Small intestine (tissue), 7 donors: ENCODE measurements around the gene PFKP. TPM values are rescaled to one million over a fixed set of nuclear protein-coding genes. Genes with fewer than 3 reads are reported as not detected.
"Not testable (repeated sequence)": the region's sequence is repeated elsewhere in the genome, so short reads cannot be mapped to it uniquely, and the experiment has no call there.

Experiments used
- DNase-seq, 2 donors: peaks; one replicate each; pipeline versions ENCODE4 v3.0.0 to v3.0.0-alpha.2; 2013
- FAIRE-seq: peaks from 2 replicates; lab custom pipeline; 2012; peaks lifted over from hg19 to GRCh38; lab: Jason Lieb, UNC
- H3K27ac ChIP-seq, 3 donors: one replicate each; pipeline ENCODE4 v1.5.1; 2013; ENCODE audit warnings: low read length in 2 of 3, mild to moderate bottlenecking in 2 of 3, control low read depth in 1 of 3, inconsistent platforms in 1 of 3, low read depth in 1 of 3, moderate library complexity in 1 of 3
- H3K27me3 ChIP-seq, 3 donors: one replicate each; pipeline ENCODE4 v1.6.1; 2013; ENCODE audit warnings: low read length in 3 of 3, inconsistent platforms in 1 of 3; ENCODE audit not compliant: control insufficient read depth in 3 of 3, insufficient read depth in 3 of 3
- H3K36me3 ChIP-seq, 3 donors: one replicate each; pipeline ENCODE4 v1.6.1; 2013; ENCODE audit warnings: low read length in 3 of 3, inconsistent platforms in 1 of 3, low read depth in 1 of 3, mild to moderate bottlenecking in 1 of 3, moderate library complexity in 1 of 3; ENCODE audit not compliant: control insufficient read depth in 3 of 3, insufficient read depth in 2 of 3
- H3K4me1 ChIP-seq, 3 donors: one replicate each; pipeline ENCODE4 v1.6.1; 2013; ENCODE audit warnings: low read length in 2 of 3, inconsistent platforms in 1 of 3, low read depth in 1 of 3, mild to moderate bottlenecking in 1 of 3, moderate library complexity in 1 of 3; ENCODE audit not compliant: control insufficient read depth in 3 of 3, insufficient read depth in 2 of 3
- H3K4me3 ChIP-seq, 3 donors: one replicate each; pipeline ENCODE4 v1.5.1; 2013; ENCODE audit warnings: low read length in 3 of 3, control low read depth in 1 of 3, inconsistent platforms in 1 of 3, low read depth in 1 of 3, mild to moderate bottlenecking in 1 of 3, moderate library complexity in 1 of 3
- H3K9me3 ChIP-seq, 2 donors: one replicate each; pipeline ENCODE4 v1.6.1; 2013; ENCODE audit warnings: low read depth in 1 of 2, low read length in 1 of 2; ENCODE audit not compliant: control insufficient read depth in 2 of 2, insufficient read depth in 1 of 2
- WGBS, 3 donors: extraction: QIAGEN DNeasy Blood & Tissue Kit; methylation state at CpG; one replicate each; pipeline ENCODE4 v1.1.7; 2013; 5-methylcytosine and 5-hydroxymethylcytosine counted together
- polyA plus RNA-seq, 4 donors: library from polyadenylated mRNA; stranded (reverse) in 3 of 4; unstranded in 1 of 4; fragments of 200-250 nt in 3 of 4; fragments of 120-200 nt in 1 of 4; gene quantifications; one replicate each; pipeline versions ENCODE4 v1.2.1 to v1.2.3, GENCODE V29; 2013
- donor health status: healthy with polysubstance abuse.
- donor health status: control.
- donor health status: control.
- donor health status: Bipolar disorder and iron deficiency.
- donor health status: healthy.

Gene PFKP
- polyA plus RNA-seq, 4 donors, result 10.7 to 154 (median 73.9) TPM

DNA sequence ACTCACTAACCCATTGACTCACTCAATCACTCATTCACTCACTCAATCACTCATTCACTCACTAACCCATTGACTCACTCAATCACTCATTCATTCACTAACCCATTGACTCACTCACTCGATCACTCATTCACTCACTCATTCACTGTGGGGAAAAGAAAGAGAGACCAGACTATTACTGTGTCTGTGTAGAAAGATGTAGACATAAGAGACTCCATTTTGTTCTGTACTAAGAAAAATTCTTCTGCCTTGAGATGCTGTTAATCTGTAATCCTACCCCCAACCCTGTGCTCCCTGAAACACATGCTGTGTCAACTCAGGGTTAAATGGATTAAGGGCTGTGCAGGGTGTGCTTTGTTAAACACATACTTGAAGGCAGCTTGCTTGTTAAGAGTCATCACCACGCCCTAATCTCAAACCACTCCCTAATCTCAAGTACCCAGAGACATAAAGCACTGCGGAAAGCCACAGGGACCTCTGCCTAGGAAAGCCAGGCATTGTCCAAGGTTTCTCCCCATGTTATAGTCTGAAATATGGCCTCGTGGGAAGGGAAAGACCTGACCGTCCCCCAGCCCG lies 5.9 kb upstream of the PFKP start:
- not testable (repeated sequence) for H3K4me3 ChIP-seq, H3K27ac ChIP-seq, H3K36me3 ChIP-seq, H3K4me1 ChIP-seq, FAIRE-seq, H3K9me3 ChIP-seq
- peaks cover 0 to 23% (median 0%) of the 10 kb centered on the region in 3 donors for H3K27me3 ChIP-seq
- WGBS, 3 donors, result 29 to 55% (median 49%) methylated on average over 6 of the region's 6 CpGs
- peak in 1 of 2 donors; percentile 64 for DNase-seq

DNA sequence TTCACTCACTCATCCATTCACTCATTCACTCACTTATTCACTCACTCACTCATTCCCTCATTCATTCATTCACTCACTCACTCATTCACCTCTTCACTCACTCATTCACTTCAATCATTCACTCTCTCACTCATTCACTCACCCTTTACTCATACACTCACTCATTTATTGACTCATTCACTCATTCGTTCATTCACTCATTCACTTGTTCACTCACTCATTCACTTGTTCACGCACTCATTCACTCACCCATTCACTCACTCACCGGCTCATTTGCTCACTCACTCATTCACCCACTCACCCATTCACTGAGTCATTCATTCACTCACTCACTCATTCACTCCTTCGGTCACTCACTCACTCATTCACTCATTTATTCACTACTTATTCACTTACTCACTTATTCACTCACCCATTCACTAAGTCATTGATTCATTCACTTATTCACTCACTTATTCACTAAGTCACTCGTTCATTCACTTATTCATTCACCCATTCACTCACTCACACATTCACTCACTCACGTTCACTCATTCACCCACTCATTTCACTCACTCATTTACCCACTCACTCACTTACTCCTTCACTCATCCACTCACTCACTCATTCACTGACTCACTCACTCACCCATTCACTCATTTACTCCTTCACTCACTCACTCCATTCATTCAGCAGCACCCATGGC lies 4.7 kb upstream of the PFKP start:
- peaks cover 0 to 30% (median 0%) of the 10 kb centered on the region in 3 donors for H3K27me3 ChIP-seq
- H3K4me3 ChIP-seq, result no peak overlapping the region
- FAIRE-seq (no peak), DNase-seq (no peak)
- H3K36me3 ChIP-seq, result no peaks in the 10 kb centered on the region
- H3K4me1 ChIP-seq, result peaks cover 0 to 2% (median 0%) of the 10 kb centered on the region in 3 donors
- H3K9me3 ChIP-seq, result no peaks in the 10 kb centered on the region
- H3K27ac ChIP-seq, result no peak overlapping the region
- 56 to 78% (median 58%) methylated on average over 5 of the region's 6 CpGs for WGBS, 3 donors

DNA sequence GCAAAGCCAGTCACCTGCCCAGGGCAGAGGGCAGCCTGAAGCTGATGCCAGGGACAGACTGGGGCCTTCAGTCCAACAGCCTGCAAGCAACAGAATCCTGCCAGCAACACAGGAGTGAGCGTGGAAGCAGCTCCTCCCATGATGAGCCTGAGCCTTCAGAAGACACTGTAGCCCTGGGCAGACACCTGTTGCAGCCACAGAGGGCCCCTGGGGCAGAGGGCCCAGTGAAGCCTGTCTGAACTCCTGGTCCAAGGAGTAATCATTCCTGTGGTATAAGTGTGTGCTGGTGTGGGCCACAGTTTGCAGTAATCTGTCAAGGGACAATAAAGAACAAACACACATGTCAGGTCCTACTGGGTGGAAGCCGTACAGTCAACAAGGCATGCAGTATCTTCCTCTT lies 2.9 kb upstream of the PFKP start:
- peaks cover 0 to 33% (median 0%) of the 10 kb centered on the region in 3 donors for H3K27me3 ChIP-seq
- no peaks in the 10 kb centered on the region for H3K36me3 ChIP-seq
- no peak overlapping the region for H3K4me3 ChIP-seq
- no peaks in the 10 kb centered on the region for H3K9me3 ChIP-seq
- no peak overlapping the region for H3K27ac ChIP-seq
- no peak for FAIRE-seq
- DNase-seq, result no peak
- H3K4me1 ChIP-seq, result peaks cover 0 to 5% (median 2%) of the 10 kb centered on the region in 3 donors
- WGBS, 3 donors, result 63 to 88% (median 83%) methylated on average over 2 of the region's 2 CpGs

DNA sequence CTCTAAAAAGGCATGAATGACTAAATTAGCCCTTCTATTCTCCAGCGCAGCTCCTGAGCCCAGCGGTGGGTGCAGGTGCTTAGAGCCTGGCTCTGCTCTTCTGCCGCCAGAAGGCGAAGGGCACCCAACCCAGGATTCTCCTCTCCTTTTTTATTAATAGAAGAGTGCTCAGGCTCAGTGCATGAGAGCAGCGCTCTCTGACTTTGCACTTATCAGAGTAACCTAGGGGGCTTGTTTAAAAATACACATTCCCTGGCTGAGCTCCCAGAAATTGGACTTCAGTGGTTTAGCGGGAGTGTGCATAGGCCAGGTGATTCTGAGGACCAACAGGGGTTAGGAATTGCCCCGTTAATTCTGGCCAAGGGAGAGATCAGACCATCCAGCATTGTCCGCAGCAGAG lies 1.7 kb upstream of the PFKP start:
- 68 to 75% (median 74%) methylated on average over 8 of the region's 8 CpGs for WGBS, 3 donors
- Histone ChIP-seq H3K4me3 (no peak overlapping the region), H3K27ac (no peak overlapping the region), H3K27me3 (peaks cover 0 to 34% (median 0%) of the 10 kb centered on the region in 3 donors), H3K36me3 (no peaks in the 10 kb centered on the region), H3K4me1 (peaks cover 0 to 12% (median 2%) of the 10 kb centered on the region in 3 donors), H3K9me3 (no peaks in the 10 kb centered on the region)
- DNase-seq, result no peak
- FAIRE-seq, result no peak

DNA sequence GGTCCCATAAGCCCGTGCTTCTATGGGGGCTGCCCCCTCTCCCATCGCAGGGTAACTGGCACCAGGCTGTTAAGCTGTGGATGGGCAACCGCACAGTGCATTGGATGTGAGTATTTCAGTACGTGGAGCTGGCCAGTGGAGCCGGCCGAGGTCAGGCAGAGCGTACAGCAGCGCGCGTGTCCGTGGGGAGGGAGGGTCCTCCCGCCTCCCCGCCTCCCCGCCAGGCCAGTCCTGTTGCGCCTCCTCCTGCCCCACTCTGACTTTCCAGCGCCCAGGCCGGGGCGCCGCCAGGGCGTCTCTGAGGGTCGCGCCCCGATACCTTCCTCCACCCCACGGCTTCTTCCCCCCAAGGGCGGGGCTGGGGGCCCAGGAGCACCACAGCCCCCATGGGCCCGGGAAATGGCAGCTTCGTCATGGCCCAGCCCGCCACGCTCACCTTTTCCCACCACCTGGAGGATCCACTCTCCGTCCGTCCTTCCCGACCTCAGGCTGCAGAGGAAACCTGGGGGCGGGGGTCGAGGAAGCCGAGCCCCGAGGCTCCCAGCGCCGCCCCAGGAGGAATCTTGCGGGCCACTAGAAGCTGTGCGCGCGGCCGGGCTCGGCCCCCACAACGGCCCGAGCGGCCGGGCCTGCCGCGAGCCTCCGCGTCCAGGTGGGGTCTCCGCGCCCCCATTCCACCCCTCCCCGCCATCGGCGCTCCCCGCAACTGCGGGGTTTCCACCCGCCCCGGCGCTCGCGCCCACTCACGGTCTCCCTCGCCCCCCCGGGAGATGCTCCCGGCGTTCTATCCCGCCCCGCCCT lies 831 bp upstream of the PFKP start:
- DNase-seq, result peak in 1 of 2 donors; percentile 28
- H3K4me1 ChIP-seq, result peaks cover 0 to 12% (median 2%) of the 10 kb centered on the region in 3 donors
- 3 to 13% (median 9%) methylated on average over 45 to 71 of the region's 71 CpGs for WGBS, 3 donors
- H3K27ac ChIP-seq, result no peak overlapping the region
- no peak for FAIRE-seq
- peaks cover 0 to 3% (median 0%) of the 10 kb centered on the region in 3 donors for H3K36me3 ChIP-seq
- peak overlapping the region; percentile 32 to 96 (median 71) for H3K4me3 ChIP-seq
- H3K9me3 ChIP-seq, result no peaks in the 10 kb centered on the region
- H3K27me3 ChIP-seq, result peaks cover 0 to 34% (median 0%) of the 10 kb centered on the region in 3 donors

DNA sequence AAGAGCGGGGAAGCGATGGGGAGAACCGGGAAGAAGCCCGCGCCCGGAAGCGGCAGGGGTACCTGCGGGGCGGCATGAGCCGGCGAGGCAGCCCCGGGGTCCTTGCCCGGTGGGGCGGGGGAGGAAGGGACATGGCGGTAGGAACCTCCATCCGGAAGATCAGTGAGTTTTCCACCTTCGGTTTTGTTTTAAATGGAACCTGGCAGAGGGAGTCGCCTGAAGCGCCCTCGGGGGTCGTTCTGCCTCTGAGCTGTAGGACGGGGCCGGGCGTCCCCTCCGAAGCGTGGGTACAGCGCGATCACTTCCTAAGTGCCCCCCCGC lies 471 bp downstream of the PFKP start:
- Histone ChIP-seq H3K4me3 (peak overlapping the region; percentile 71 to 96 (median 77)), H3K27me3 (peaks cover 0 to 33% (median 0%) of the 10 kb centered on the region in 3 donors), H3K9me3 (no peaks in the 10 kb centered on the region), H3K36me3 (peaks cover 0 to 8% (median 0%) of the 10 kb centered on the region in 3 donors), H3K4me1 (peaks cover 0 to 12% (median 2%) of the 10 kb centered on the region in 3 donors), H3K27ac (peak overlapping the region in 2 of 3 donors; percentile 12 to 86)
- DNase-seq (no peak), FAIRE-seq (no peak)
- whole genome bisulfite sequencing, 3 donors, result 0 to 1% (median 1%) methylated on average over 23 to 29 of the region's 29 CpGs

DNA sequence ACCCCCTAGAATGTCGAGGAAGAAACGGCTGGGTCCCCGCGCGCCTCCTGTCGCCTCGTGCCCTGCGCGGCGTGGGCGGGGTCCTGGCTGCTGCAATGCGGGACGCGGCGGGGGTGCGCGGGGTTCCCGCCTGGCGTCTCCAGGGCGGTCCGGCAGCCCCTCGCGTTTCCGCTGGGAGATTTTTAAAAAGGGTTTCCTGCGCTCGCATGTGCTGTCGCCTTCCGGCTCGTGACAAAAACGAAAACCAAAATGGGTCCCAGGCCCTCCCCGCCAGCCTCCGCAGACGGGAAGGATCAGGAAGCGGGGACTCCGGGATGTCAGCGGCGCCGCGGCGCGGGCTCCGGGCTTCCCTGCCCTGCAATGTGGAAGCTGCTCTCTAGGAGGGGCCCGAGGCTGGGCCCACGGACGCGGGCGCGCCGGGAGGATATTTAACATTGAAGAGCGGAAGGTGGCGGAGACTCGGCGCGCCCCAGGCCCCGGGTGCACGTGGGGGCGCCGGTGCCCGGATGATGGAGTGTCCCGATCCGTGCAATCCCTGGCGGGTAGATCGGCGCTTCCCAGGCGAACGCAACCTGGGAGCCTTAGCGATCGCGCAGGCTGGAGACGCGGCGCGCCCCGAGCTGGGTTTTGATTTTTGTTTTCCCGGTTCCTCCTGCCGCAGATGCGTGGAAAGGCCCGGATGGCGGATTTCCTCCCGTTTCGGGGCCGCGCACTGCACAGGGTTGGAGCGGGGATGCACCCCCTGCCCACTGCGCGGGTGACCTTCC lies 1.0 kb downstream of the PFKP start:
- FAIRE-seq (no peak), DNase-seq (peak; percentile 53 to 78)
- H3K27ac ChIP-seq, result peak overlapping the region; percentile 12 to 86 (median 58)
- peaks cover 0 to 8% (median 0%) of the 10 kb centered on the region in 3 donors for H3K36me3 ChIP-seq
- H3K4me1 ChIP-seq, result peaks cover 0 to 12% (median 2%) of the 10 kb centered on the region in 3 donors
- WGBS, 3 donors, result 0 to 1% (median 1%) methylated on average over 62 to 86 of the region's 86 CpGs
- peak overlapping the region; percentile 71 to 96 (median 77) for H3K4me3 ChIP-seq
- no peaks in the 10 kb centered on the region for H3K9me3 ChIP-seq
- H3K27me3 ChIP-seq, result peaks cover 0 to 30% (median 0%) of the 10 kb centered on the region in 3 donors
